Ovary (tissue), 3 donors: ENCODE data around the gene RPS6KA5.

Experiments used
- EP300 ChIP-seq: sonication (generic); formaldehyde crosslinking; IDR thresholded peaks from one replicate; pipeline ENCODE4 v1.6.1; 2017; ENCODE audit warnings: antibody characterized with exemption
- POLR2A ChIP-seq: fragments of 450-650 bp; IDR thresholded peaks from one replicate; pipeline ENCODE4 v1.6.1; 2017; ENCODE audit warnings: antibody characterized with exemption, mild to moderate bottlenecking, moderate library complexity
- TF ChIP-seq, protein P1 (sequence below), 3 donors: fragments of 450-650 bp in 2 of 3; fragments of 200-600 bp in 1 of 3; IDR thresholded peaks; one replicate each; pipeline versions ENCODE4 v1.5.1 to v1.8.0; 2016 to 2022; ENCODE audit warnings: antibody characterized with exemption in 3 of 3, mild to moderate bottlenecking in 1 of 3
- donor health status: DM: no; HTN: no; CAD: no.

- TF ChIP-seq, protein P1, sequence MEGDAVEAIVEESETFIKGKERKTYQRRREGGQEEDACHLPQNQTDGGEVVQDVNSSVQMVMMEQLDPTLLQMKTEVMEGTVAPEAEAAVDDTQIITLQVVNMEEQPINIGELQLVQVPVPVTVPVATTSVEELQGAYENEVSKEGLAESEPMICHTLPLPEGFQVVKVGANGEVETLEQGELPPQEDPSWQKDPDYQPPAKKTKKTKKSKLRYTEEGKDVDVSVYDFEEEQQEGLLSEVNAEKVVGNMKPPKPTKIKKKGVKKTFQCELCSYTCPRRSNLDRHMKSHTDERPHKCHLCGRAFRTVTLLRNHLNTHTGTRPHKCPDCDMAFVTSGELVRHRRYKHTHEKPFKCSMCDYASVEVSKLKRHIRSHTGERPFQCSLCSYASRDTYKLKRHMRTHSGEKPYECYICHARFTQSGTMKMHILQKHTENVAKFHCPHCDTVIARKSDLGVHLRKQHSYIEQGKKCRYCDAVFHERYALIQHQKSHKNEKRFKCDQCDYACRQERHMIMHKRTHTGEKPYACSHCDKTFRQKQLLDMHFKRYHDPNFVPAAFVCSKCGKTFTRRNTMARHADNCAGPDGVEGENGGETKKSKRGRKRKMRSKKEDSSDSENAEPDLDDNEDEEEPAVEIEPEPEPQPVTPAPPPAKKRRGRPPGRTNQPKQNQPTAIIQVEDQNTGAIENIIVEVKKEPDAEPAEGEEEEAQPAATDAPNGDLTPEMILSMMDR (IDR thresholded peaks at IDR 0.05) = no peak
- no peak for TF ChIP-seq POLR2A
- TF ChIP-seq EP300 = no peak
These were observed 251.5 kb downstream of the RPS6KA5 start for GRCh38 chr14:90808759-90809529.
